HEK293T (cell line): ENCODE measurements around the gene HARS1.

Experiments
- CTCF ChIA-PET: fragments of 350-600 bp; formaldehyde crosslinking; extraction: SDS; loops from one replicate; lab custom pipeline; 2021; ENCODE audit warnings: antibody characterized with exemption, inconsistent platforms; lab: Yijun Ruan, JAX
- POLR2A ChIA-PET: fragments of 350-600 bp; formaldehyde crosslinking; extraction: SDS; loops from one replicate; lab custom pipeline; 2020; ENCODE audit warnings: antibody characterized with exemption, inconsistent platforms; lab: Yijun Ruan, JAX
- DNase-seq: peaks from one replicate; pipeline ENCODE4 v3.0.0; 2012; ENCODE audit warnings: mixed read lengths; ENCODE audit errors: extremely low spot score
- ARNT ChIP-seq: fragments of 450-650 bp; IDR thresholded peaks from 2 replicates; pipeline ENCODE4 v1.6.1; 2017; ENCODE audit warnings: mild to moderate bottlenecking
- BHLHE40 ChIP-seq: fragments of 450-650 bp; IDR thresholded peaks from 2 replicates; pipeline ENCODE4 v1.6.1; 2016; ENCODE audit warnings: mild to moderate bottlenecking, moderate library complexity, borderline replicate concordance
- CTBP1 ChIP-seq: fragments of 450-650 bp; IDR thresholded peaks from 2 replicates; pipeline ENCODE4 v1.6.1; 2016; ENCODE audit warnings: borderline replicate concordance
- ELF4 ChIP-seq: fragments of 450-650 bp; IDR thresholded peaks from 2 replicates; pipeline ENCODE4 v1.6.1; 2017; ENCODE audit warnings: antibody characterized with exemption
- FOXA1 ChIP-seq: fragments of 450-650 bp; IDR thresholded peaks from 2 replicates; pipeline ENCODE4 v1.6.1; 2016; ENCODE audit warnings: mild to moderate bottlenecking
- FOXK2 ChIP-seq: fragments of 450-650 bp; IDR thresholded peaks from 2 replicates; pipeline ENCODE4 v1.6.1; 2016; ENCODE audit warnings: mild to moderate bottlenecking
- FOXM1 ChIP-seq: fragments of 450-650 bp; IDR thresholded peaks from 2 replicates; pipeline ENCODE4 v1.6.1; 2017; ENCODE audit warnings: mild to moderate bottlenecking, borderline replicate concordance
- HDGF ChIP-seq: fragments of 450-650 bp; IDR thresholded peaks from 2 replicates; pipeline ENCODE4 v1.6.1; 2017; ENCODE audit warnings: antibody characterized with exemption, borderline replicate concordance
- L3MBTL2 ChIP-seq: fragments of 450-650 bp; conservative IDR thresholded peaks from 2 replicates; pipeline ENCODE4 v1.6.1; 2016; ENCODE audit warnings: mild to moderate bottlenecking
- LEF1 ChIP-seq: fragments of 450-650 bp; IDR thresholded peaks from 2 replicates; pipeline ENCODE4 v1.6.1; 2017; ENCODE audit warnings: mild to moderate bottlenecking, borderline replicate concordance
- NFRKB ChIP-seq: fragments of 450-650 bp; IDR thresholded peaks from 2 replicates; pipeline ENCODE4 v1.6.1; 2016; ENCODE audit warnings: mild to moderate bottlenecking, moderate library complexity
- PKNOX1 ChIP-seq: fragments of 450-650 bp; IDR thresholded peaks from 2 replicates; pipeline ENCODE4 v1.6.1; 2016
- SP1 ChIP-seq: fragments of 450-650 bp; IDR thresholded peaks from 2 replicates; pipeline ENCODE4 v1.6.1; 2017
- SUZ12 ChIP-seq: fragments of 450-650 bp; IDR thresholded peaks from 2 replicates; pipeline ENCODE4 v1.6.1; 2016; ENCODE audit warnings: mild to moderate bottlenecking
- TARDBP ChIP-seq: fragments of 450-650 bp; IDR thresholded peaks from 2 replicates; pipeline ENCODE4 v1.6.1; 2016
- ZNF384 ChIP-seq: fragments of 450-650 bp; IDR thresholded peaks from 2 replicates; pipeline ENCODE4 v1.6.1; 2016

Gene HARS1

DNA sequence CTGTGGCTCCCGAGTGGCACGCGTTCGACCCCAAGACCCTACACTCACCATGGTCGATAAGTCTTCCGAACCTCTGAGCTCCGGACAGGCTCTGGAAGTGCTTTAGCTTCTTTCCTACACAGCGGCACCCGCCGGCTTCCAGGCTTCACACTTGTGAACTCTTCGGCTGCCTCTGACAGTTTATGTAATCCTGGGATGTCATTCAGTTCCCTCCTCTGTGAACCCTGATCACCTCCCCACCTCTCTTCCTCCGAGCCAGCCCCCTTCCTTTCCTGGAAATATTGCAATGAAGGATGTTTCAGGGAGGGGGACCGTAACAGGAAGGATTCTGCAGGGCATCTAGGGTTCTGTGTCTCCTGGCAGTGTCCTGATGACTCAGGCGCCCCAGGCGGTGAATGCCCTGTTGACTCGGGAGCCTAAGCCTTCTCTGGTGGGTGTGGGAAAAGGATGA lies 58.1 kb downstream of the HARS1 start, which contains the start of gene CD14:
Gene CD14, minus strand, starts transcription at position 155 of the 451 bp plus-strand sequence. Its CDS starts 104 bp downstream, at position 51.
- DNase-seq: no peak
- ChIA-PET CTCF (no interaction called here), POLR2A (no interaction called here)
- TF ChIP-seq SP1 (no peak), SUZ12 (no peak), TARDBP (no peak), FOXA1 (no peak), ARNT (no peak), CTBP1 (no peak), L3MBTL2 (no peak), ZNF384 (no peak), NFRKB (no peak), FOXK2 (no peak), HDGF (no peak), LEF1 (no peak), PKNOX1 (no peak), BHLHE40 (no peak)

DNA sequence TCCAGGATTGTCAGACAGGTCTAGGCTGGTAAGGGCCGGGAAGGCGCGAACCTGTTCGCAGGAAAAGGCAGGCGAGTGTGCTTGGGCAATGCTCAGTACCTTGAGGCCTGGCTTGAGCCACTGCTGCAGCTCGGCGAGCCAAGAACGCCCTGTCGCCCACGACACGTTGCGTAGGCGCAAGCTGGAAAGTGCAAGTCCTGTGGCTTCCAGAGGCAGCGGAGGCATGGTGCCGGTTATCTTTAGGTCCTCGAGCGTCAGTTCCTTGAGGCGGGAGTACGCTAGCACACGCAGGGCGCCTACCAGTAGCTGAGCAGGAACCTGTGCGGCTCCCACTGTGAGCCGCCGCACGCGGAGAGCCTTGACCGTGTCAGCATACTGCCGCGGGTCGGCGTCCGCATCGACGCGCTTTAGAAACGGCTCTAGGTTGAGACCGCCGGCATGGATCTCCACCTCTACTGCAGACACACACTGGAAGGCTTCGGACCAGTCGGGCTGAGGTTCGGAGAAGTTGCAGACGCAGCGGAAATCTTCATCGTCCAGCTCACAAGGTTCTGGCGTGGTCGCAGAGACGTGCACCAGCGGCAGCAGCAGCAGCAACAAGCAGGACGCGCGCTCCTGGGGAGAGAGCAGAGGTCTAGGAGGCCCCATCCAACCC lies 58.7 kb downstream of the HARS1 start:
- TF ChIP-seq SUZ12 (no peak), ELF4 (no peak), LEF1 (no peak), FOXM1 (no peak), SP1 (no peak), FOXK2 (no peak), ZNF384 (no peak), CTBP1 (no peak), ARNT (no peak), FOXA1 (no peak), L3MBTL2 (no peak), TARDBP (no peak), BHLHE40 (no peak), NFRKB (no peak), HDGF (no peak)
- DNase-seq: no peak
- ChIA-PET CTCF (no interaction called here), POLR2A (no interaction called here)

DNA sequence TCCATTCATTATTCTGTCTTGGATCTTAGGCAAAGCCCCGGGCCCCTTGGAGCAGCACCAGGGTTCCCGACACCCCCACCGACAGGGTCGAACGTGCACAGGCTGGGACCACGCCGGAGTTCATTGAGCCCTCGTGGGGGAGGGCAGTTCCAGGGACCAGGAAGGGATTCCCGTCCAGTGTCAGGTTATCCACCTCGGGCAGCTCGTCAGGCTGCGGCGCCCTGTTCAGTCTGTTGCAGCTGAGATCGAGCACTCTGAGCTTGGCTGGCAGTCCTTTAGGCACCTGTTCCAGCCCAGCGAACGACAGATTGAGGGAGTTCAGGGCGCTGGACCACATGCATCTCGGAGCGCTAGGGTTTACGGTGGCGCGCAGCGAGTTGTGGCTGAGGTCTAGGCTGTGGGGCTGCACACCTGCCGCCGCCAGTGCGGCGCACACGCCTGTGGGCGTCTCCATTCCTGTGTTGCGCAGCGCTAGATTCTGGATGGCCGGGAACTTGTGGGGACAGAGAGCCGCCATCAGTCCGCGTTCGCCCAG lies 59.3 kb downstream of the HARS1 start:
- TF ChIP-seq HDGF (no peak), FOXM1 (no peak), CTBP1 (no peak), SP1 (no peak), FOXA1 (no peak), ARNT (no peak), L3MBTL2 (no peak), TARDBP (no peak), SUZ12 (no peak), NFRKB (no peak), FOXK2 (no peak), ZNF384 (no peak), BHLHE40 (no peak), LEF1 (no peak)
- ChIA-PET CTCF (interaction anchor here (1.4 kb wide), 1 partner anchor 8 kb away, joined by 3 read pairs; no protein-coding TSS in a partner anchor), POLR2A (no interaction called here)
- no peak for DNase-seq

DNA sequence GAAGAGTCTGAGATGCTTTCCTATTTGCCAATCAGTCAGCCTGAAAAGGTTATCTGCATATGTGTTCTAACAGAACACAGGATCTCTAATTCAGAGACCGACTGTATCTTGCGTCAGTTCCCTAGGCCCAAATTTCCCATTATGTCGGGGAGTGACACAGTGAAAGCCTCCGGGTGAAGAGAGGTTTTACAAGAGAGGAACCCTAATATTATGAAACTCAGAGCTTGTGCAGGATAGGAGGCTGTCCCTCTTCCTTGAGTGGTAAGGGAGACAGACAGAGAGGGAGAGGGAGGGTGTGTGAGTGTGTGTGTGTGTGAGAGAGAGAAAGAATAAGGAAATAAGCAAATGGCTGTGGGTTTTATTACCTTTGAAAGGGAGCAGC lies 60.1 kb downstream of the HARS1 start:
- ChIA-PET POLR2A (interaction anchor here (1.3 kb wide), 1 partner anchor 15 kb away, joined by 4 read pairs; no protein-coding TSS in a partner anchor), CTCF (interaction anchor here (1.4 kb wide), 1 partner anchor 9 kb away, joined by 3 read pairs; no protein-coding TSS in a partner anchor)
- TF ChIP-seq TARDBP (no peak), SUZ12 (no peak), PKNOX1 (no peak), HDGF (no peak), NFRKB (no peak), BHLHE40 (no peak), FOXA1 (no peak), ELF4 (no peak), L3MBTL2 (no peak), ARNT (no peak), FOXK2 (no peak), ZNF384 (no peak), FOXM1 (no peak), SP1 (no peak), CTBP1 (no peak), LEF1 (no peak)
- DNase-seq: no peak

DNA sequence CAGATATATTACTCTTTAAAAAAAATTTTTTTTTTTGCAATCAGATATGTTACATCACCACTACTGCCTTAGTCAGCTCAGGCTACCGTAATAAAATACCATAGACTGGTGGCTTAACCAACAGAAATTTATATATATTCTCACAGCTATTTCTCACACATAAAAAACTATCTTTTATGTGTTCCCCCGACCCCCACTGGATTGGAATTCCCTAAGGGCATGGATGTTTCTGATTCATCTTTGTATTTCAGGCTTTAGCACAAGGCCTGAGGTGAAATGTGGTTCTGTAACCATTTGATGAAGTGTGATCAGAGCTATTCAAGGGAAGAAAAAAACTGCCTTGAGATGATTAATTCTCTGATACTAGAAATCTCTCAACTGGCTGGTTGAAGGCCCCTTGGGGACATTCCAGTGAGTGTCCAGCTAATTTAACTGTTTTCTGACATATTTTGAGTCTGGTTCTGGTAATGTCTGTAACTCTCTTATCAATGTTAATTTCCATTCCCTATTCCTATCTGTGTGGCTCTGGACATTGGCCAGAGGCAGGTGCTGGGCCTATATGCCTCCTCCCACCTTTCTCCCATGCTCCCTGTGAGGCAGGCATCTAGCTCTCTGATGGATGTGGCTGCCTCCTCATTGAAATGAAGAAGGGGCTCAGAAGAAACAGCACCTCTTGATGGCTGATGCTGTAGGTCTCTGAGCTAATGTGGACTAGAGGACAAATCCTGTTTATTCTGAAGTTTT lies 60.7 kb downstream of the HARS1 start:
- ChIA-PET CTCF (interaction anchor here (1.4 kb wide), 1 partner anchor 9 kb away, joined by 3 read pairs; no protein-coding TSS in a partner anchor), POLR2A (interaction anchor here (1.3 kb wide), 1 partner anchor 16 kb away, joined by 4 read pairs; no protein-coding TSS in a partner anchor)
- no peak for TF ChIP-seq LEF1
- TF ChIP-seq ZNF384: no peak
- TF ChIP-seq SUZ12: no peak
- no peak for TF ChIP-seq HDGF
- TF ChIP-seq FOXA1: no peak
- no peak for TF ChIP-seq BHLHE40
- no peak for TF ChIP-seq NFRKB
- TF ChIP-seq FOXK2: no peak
- no peak for TF ChIP-seq L3MBTL2
- DNase-seq: no peak
